Psoas muscle (tissue), 8 donors: ENCODE data around the gene C10orf53. TPM values are rescaled to one million over a fixed set of nuclear protein-coding genes. Genes with fewer than 3 reads are reported as not detected.

Experiments used
- ATAC-seq, 4 donors: fragments of 200-7000 bp; cut with Tn5 transposase; one replicate each; pipeline ENCODE4 v1.9.1; 2020; ENCODE audit warnings: moderate library complexity in 3 of 4, mild to moderate bottlenecking in 2 of 4
- DNase-seq, 2 donors: peaks; one replicate each; pipeline ENCODE4 v3.0.0-alpha.2; 2020
- H3K27ac ChIP-seq: fragments of 200-600 bp; one replicate; pipeline ENCODE4 v1.8.0; 2022
- H3K27me3 ChIP-seq, 3 donors: fragments of 200-600 bp in 1 of 3; one replicate each; pipeline versions ENCODE4 v1.6.1 to v1.8.0; 2013 to 2022; ENCODE audit warnings: low read length in 2 of 3, mild to moderate bottlenecking in 2 of 3, moderate library complexity in 1 of 3; ENCODE audit not compliant: insufficient read depth in 3 of 3
- H3K36me3 ChIP-seq, 2 donors: fragments of 200-600 bp in 1 of 2; one replicate each; pipeline versions ENCODE4 v1.6.1 to v1.8.0; 2013 to 2022; ENCODE audit warnings: low read depth in 1 of 2, mild to moderate bottlenecking in 1 of 2, moderate library complexity in 1 of 2; ENCODE audit not compliant: insufficient read depth in 1 of 2
- H3K4me1 ChIP-seq: fragments of 200-600 bp; one replicate; pipeline ENCODE4 v1.8.0; 2022
- H3K4me3 ChIP-seq: fragments of 200-600 bp; one replicate; pipeline ENCODE4 v1.8.0; 2022; ENCODE audit warnings: mild to moderate bottlenecking
- H3K9me3 ChIP-seq: fragments of 200-600 bp; one replicate; pipeline ENCODE4 v1.8.0; 2022
- WGBS, 3 donors: extraction: QIAGEN DNeasy Blood & Tissue Kit; methylation state at CpG; one replicate each; pipeline versions ENCODE4 v1.1.6 to v1.1.7; 2013; 5-methylcytosine and 5-hydroxymethylcytosine counted together
- intact Hi-C, 2 donors: fragments of 100-400 bp; cut with DNase I; formaldehyde crosslinking; loops; one replicate each; pipeline versions ENCODE4 v1.11.0 to v1.14.2; 2022
- polyA plus RNA-seq, 3 donors: library from polyadenylated mRNA; stranded (reverse); fragments of 200-250 nt; gene quantifications; one replicate each; pipeline ENCODE4 v1.2.3, GENCODE V29; 2013
- total RNA-seq, 4 donors: library from RNA; stranded (reverse); fragmentation: NEBNext Ultra II Directional in 2 of 4; extraction: Animal tissue kit (Norgen Biotek cat#: 25700) in 2 of 4; gene quantifications; one replicate each; pipeline versions ENCODE4 v1.2.1 to v1.2.4, GENCODE V29; 2021 to 2023
- TF ChIP-seq, protein P1 (sequence below): fragments of 200-600 bp; IDR thresholded peaks from one replicate; pipeline ENCODE4 v1.8.0; 2022; ENCODE audit warnings: antibody characterized with exemption
- donor health status: healthy with polysubstance abuse.
- donor health status: DM: no; HTN: no; CAD: no; lungs with moderate emphysema.
- donor health status: Bipolar disorder and iron deficiency.
- donor health status: healthy.
- donor health status: DM: yes; HTN: yes; CAD: no.
- donor health status: DM: no; HTN: no; CAD: no.
- donor health status: DM: no; HTN: no; CAD: no.
- donor health status: DM: yes; HTN: yes; CAD: no.

Gene C10orf53
- total and polyA plus RNA-seq, 7 donors = not detected

DNA sequence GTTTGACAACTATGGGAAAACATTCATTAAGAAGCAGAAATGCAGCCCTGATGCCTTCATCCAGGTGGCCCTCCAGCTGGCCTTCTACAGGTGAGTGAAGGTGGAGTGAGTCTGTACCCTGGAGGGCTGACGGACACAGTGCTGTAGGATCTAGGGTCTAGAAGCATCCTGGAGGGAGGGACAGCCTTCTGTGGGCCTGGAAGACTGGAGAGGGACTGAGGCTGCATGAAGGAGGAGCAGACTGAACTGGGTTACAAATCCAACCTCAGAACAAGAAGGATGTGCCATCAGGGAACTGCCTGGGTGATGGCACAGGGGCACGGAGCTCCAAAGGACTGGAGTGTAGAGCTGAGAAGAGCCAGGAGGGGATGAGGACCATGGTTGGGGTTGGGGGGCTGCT, 27.5 kb upstream of the C10orf53 start:
- Histone ChIP-seq H3K36me3 (no peaks in the 10 kb centered on the region), H3K27ac (no peak overlapping the region), H3K4me3 (no peak overlapping the region), H3K9me3 (no peaks in the 10 kb centered on the region), H3K4me1 (no peaks in the 10 kb centered on the region), H3K27me3 (peaks cover 0 to 16% (median 2%) of the 10 kb centered on the region in 3 donors)
- ATAC-seq (no peak), DNase-seq (no peak)
- 60 to 70% (median 70%) methylated on average over 2 of the region's 2 CpGs for WGBS, 3 donors
- TF ChIP-seq, protein P1, sequence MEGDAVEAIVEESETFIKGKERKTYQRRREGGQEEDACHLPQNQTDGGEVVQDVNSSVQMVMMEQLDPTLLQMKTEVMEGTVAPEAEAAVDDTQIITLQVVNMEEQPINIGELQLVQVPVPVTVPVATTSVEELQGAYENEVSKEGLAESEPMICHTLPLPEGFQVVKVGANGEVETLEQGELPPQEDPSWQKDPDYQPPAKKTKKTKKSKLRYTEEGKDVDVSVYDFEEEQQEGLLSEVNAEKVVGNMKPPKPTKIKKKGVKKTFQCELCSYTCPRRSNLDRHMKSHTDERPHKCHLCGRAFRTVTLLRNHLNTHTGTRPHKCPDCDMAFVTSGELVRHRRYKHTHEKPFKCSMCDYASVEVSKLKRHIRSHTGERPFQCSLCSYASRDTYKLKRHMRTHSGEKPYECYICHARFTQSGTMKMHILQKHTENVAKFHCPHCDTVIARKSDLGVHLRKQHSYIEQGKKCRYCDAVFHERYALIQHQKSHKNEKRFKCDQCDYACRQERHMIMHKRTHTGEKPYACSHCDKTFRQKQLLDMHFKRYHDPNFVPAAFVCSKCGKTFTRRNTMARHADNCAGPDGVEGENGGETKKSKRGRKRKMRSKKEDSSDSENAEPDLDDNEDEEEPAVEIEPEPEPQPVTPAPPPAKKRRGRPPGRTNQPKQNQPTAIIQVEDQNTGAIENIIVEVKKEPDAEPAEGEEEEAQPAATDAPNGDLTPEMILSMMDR = no peak
- intact Hi-C loops = no loop called here

DNA sequence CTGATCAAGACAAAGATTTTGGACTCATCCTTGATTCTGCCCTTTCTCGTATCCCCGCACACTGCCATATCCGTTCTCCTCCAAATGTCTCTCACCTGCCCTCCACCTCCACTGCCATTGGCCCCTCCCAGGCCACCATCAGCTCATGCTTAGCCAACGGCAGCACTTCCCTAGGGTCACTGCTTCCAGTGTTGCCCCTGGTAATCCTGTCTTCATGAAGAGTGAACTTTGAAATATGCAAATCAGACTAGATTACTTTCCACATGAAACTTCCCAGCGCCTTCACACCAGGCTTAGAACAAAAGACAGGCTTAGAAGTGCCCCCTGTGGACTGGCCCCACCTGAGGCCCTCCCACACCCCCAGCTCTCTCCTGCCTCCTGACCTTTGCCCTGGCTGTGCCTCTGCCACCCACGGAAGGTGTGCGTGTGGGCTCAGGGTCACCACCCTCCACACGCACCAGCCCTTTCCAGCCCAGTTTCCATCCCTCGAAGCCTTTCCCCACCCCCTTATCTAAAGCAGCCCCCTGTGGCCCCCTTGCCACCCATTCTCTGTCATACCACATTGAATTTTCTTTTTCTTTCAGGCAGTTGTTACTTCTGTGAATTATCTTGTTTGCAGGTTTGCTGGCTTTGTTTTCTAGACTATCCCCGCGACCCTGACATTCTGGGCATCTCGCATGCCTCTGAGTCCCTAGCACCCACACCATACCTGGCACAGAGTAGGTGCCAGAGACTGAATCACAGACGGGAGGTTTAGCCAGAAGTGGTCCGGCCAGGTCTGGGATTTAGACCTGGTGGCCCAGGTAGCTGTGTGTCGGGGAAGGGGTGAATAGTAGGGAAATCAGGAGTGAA, 26.8 kb upstream of the C10orf53 start:
- Histone ChIP-seq H3K4me1 (no peaks in the 10 kb centered on the region), H3K36me3 (no peaks in the 10 kb centered on the region), H3K27ac (no peak overlapping the region), H3K4me3 (no peak overlapping the region), H3K9me3 (no peaks in the 10 kb centered on the region), H3K27me3 (peaks cover 0 to 16% (median 2%) of the 10 kb centered on the region in 3 donors)
- intact Hi-C loops = no loop called here
- no peak for DNase-seq
- TF ChIP-seq, protein P1 = no peak
- 73 to 74% (median 74%) methylated on average over 15 of the region's 15 CpGs for WGBS, 3 donors
- ATAC-seq = no peak

DNA sequence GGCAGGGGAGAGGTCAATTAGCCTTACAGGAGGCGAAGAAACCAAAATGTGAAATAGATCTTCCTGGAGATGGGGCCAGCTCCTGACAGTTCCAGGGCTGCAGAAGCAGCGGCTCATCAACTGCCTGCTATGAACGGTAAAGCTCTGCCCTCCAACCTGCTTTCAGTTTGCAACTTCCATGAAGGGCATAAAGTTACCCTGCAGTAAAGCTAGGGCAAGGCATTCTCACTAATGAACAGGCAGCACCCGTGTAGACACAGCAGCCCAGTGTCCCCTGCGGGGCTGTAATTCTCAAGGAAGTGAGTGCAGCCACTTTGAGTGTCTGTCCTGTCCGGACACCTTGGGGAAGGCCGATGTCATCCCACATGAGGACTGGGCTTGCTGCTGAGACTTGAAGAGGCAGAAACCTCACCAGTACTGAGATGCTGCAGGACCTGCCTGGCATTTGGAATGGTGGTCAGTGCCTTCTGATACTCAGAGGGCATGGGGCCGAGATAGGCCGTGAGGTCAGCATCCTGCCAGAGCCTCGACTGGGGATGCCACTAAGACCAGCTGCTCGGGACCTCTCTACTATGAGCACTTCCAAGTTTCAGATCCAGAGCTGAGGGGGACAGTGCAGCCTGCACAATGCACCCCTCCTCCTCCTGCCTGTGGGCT, 26.1 kb upstream of the C10orf53 start:
- Histone ChIP-seq H3K9me3 (no peaks in the 10 kb centered on the region), H3K4me3 (no peak overlapping the region), H3K27ac (no peak overlapping the region), H3K4me1 (no peaks in the 10 kb centered on the region), H3K27me3 (peaks cover 0 to 16% (median 4%) of the 10 kb centered on the region in 3 donors), H3K36me3 (no peaks in the 10 kb centered on the region)
- intact Hi-C loops = no loop called here
- 67 to 73% (median 71%) methylated on average over 11 of the region's 11 CpGs for WGBS, 3 donors
- DNase-seq (no peak), ATAC-seq (no peak)
- TF ChIP-seq, protein P1 = no peak

DNA sequence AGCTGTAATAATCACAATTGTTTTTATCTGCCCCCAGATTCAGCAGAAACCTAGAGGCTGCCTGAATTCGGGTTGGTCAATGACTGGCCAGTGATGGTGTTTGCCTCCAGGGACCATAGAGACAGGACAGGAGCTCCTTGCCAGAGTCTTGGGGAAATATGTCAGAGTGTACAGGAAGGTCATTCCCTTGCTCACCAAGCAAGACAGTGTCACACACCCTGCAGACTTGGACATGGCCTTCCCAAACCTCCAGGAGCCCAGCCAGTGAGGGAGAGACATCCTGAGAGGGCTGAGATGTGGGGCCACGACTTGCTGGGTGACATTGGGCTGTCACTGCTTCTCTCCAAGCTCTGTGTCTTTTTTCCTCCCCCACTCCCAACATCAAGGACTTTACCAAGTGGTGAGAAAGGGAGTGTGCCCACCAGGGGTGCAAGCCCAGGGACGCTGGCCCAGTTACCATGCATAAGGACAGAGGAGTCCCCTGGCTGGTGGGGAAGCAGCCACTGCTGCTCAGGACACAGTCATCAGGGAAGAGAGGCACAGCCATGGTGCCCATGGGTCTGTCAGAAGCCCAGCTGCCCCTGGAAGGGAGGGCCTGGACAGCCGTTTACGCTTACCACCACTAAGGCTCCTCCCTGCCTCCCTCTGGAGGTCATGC, 25.3 kb upstream of the C10orf53 start:
- WGBS, 3 donors = 32 to 42% (median 33%) methylated on average over 5 of the region's 5 CpGs
- DNase-seq (no peak), ATAC-seq (no peak)
- peaks cover 7% of the 10 kb centered on the region for H3K9me3 ChIP-seq
- H3K27ac ChIP-seq = no peak overlapping the region
- H3K36me3 ChIP-seq = no peaks in the 10 kb centered on the region
- intact Hi-C loops = no loop called here
- TF ChIP-seq, protein P1 = no peak
- no peak overlapping the region for H3K4me3 ChIP-seq
- H3K4me1 ChIP-seq = no peaks in the 10 kb centered on the region
- H3K27me3 ChIP-seq = peaks cover 0 to 16% (median 4%) of the 10 kb centered on the region in 3 donors
